Right kidney (tissue), 1 donor: Measurements from ENCODE around the gene TEKTIP1.

Experiments used
- DNase-seq: peaks from one replicate; pipeline ENCODE4 v3.0.0-alpha.2; 2016

TEKTIP1 gene

GRCh38 chr19:3585301-3586126 is 46.5 kb downstream of the TEKTIP1 start, which contains the start of gene GIPC3:
Gene GIPC3 (plus strand): TSS chr19:3585478. CDS start chr19:3585598, 120 bp downstream.
- DNase-seq: no peak

- no peak for DNase-seq
These were observed 47.2 kb downstream of the TEKTIP1 start for GRCh38 chr19:3586127-3586626.

- DNase-seq: no peak
These were observed 47.9 kb downstream of the TEKTIP1 start for GRCh38 chr19:3586707-3587346.

GRCh38 chr19:3589439-3589838 is 50.5 kb downstream of the TEKTIP1 start:
- DNase-seq: no peak

- DNase-seq: no peak
These were observed 51.0 kb downstream of the TEKTIP1 start for GRCh38 chr19:3589949-3590348.

- no peak for DNase-seq
These were observed 52.2 kb downstream of the TEKTIP1 start for GRCh38 chr19:3590991-3591659.

GRCh38 chr19:3591876-3592613 is 53.1 kb downstream of the TEKTIP1 start:
- DNase-seq: no peak

GRCh38 chr19:3593156-3593555 is 54.2 kb downstream of the TEKTIP1 start:
- no peak for DNase-seq
